Measurements from ENCODE around the gene KLHDC10.
"Not testable (repeated sequence)": the region's sequence is repeated elsewhere in the genome, so short reads cannot be mapped to it uniquely, and the experiment has no call there.

Gene KLHDC10

DNA sequence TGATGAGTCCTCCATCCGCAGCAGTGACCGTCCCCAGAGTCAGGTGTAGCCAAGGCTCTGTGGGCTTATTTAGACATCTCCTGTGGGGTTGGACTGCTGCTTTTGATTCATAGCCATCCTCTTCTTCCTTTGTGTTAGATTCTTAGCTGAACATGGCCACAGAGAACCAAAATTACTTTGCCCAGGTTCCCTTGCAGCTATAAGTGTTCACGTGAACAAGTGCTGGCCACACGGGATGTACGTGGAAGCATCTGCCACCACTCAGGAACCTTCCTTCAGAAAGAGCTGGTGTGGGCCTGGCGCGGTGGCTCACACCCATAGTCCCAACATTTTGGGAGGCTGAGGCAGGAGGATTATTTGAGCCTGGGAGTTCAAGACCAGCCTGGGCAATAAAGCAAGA lies 85.8 kb downstream of the KLHDC10 start:
- DNase-seq (ENCODE audit: low read depth): no peak

DNA sequence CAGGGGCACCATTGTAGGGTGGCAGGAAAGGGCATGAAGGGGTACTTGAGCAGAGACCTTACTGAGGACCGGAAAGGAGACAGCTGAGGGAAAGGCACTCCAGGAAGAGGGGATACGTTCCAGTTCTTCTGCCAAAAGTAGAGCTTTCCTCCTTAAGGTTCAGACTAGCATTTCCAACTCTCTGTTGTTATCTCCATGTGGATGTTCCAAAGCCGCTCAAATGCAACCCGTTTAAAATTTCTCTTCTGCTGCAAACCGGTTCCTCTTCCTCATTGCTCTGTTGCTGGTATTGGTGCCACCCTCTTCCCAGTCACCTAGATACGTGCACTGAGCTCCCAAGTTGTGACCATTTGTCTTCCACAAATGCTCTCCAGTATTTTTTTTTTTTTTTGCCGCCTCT lies 87.4 kb downstream of the KLHDC10 start:
- no peak for DNase-seq (ENCODE audit: low read depth)

DNA sequence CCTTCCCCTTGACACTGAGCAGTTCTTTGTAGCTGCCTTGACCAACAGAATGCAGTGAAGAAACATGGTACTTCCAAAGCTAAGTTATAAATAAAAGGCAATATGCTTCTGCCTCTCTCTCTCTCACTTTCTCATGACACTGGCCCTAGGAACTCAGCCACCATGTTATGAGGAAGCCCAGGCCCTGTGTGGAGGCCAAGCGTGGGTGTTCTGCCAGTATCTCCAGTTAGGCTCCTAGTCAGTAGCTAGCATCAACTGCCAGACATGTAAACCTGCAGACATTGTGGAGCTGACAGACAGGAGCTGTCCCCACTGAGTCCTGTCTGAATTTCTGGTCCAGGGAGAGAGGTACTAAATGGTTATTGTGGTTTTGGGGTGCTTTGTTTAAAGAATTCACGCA lies 89.7 kb downstream of the KLHDC10 start:
- no peak for DNase-seq (ENCODE audit: low read depth)

DNA sequence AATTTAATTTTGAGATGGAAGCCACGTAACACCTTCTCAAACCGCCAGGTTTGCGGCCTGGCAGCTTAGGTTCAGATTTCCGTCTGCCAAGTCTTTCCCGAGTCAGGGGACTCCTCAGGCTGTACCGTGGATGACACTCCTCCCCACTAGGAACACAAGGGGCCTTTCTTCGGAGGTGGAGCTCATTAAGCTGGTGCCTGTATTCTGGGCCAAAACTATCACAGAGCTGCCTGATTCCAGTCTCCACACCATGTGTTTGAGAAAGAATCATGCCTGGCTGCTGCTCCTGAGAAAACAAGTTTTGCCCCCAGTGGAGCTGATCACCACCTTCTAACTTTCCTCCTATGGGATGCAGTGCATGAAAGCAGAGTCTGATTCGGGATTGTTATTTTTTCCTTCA lies 90.1 kb downstream of the KLHDC10 start:
- DNase-seq (ENCODE audit: low read depth): no peak

DNA sequence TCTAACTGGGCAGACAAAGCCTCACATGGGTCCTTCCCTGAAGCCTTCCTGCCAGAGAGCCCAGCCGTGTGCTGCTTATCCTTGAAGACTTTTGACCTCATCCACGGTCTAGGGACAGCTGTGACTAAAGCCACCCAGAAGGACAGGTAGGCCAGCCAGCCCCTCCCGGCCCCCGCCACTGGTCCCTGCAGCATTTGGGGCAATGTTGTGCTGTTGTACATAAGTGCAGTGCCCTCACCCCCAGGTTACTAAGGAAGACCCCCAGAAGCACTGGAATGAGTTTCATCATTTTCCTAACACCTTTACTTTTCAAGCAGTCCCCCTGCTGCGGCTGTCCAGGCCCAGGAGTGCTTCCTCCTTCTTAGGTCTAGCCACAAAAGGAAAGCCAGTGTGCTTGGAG lies 91.9 kb downstream of the KLHDC10 start:
- no peak for DNase-seq (ENCODE audit: low read depth)

DNA sequence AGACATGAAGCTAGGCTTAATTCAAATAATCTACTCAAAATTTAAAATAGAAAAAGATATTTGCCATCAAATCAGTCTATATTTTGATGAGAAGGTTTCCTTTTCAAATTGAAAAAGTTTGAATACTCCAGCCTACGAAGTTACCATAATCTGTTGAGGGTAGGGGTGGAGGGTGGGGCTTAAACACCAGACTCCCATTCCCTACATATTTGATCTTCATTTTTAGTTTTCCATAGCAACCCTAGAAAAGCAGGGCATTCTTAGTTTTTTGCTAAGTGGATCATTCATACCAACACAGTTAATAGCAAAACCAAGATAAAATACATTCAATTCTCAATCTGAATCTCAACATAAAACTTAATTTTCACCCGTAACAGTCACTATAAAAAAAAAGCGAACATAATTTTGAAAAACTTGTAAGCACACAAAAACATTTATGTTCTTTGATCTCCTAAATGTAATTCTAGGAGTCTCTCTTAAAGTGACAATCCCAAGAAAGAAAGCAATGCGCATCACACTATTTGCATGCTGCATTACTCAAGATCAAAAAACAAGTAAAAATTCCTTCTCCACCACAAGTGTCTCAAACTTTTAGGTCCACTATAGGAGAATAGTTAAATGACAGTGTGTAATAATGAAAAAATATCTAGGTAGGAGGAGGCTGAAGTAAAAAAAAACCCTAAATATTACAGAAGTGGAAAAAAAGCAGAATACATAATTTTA lies 104.1 kb downstream of the KLHDC10 start:
- no peak for DNase-seq (ENCODE audit: low read depth)

DNA sequence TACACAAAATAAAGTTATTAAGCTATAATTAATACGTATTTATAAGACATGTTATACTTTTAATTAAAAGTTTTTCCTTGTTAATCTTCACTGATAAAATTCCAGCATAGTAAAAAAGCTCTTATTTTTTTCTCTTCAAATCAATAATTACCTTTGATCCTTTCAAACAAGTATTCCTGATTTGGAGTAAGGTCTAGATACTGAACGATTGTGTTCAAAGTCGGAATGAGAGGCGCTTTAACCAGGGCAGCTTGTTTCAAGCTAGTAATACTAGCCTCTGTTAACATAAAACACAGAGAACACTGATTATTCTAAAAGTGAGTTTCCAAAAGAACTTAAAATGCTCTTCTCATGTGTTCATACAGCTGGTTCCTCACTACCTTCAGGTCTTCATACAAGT lies 107.9 kb downstream of the KLHDC10 start:
- no peak for DNase-seq (ENCODE audit: low read depth)

DNA sequence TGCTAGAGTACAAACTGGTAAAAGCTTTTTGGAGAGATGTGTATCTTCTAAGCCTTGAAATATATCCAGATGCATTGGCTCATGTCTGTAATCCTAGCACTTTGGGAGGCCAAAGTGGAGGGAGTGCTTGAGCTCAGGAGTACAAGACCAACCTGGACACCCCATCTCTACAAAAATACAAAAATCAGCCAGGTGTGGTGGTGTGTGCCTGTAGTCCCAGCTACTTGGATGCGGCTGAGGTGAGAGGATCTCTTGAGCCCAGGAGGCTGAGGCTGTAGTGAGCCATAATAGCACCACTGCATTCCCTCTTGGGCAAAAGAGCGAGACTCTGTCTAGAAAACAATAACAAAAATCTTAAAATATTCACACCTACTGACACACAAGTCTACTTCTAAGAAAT lies 109.3 kb downstream of the KLHDC10 start:
- no peak for DNase-seq (ENCODE audit: low read depth)

DNA sequence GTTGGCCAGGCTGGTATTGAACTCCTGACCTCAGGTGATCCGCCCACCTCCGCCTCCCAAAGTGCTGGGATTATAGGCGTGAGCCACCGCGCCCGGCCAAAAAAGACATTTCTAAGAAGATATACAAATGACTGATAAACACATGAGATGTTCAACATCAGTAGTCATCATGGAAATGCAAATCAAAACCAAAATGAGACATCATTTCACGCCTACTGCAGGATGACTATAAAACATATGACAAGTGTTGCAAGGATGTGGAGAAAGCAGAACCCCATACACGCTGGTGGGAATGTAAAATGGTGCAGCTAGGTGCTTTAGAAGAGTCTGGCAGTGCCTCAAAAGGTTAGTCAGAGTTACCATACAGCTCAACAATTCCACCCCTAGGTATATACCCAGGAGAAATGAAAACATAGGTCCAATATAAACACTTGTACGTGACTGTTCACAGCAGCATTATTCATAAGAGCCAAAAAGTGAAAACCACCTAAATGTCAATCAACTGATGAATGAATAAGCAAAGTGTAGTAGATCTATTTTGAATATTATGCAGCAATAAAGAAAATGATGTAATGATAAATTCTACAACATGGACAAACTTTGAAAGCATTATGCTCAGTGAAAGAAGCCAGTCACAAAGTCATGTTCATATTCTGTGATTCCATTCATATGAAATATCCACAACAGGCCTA lies 110.4 kb downstream of the KLHDC10 start:
- no peak for DNase-seq (ENCODE audit: low read depth)

DNA sequence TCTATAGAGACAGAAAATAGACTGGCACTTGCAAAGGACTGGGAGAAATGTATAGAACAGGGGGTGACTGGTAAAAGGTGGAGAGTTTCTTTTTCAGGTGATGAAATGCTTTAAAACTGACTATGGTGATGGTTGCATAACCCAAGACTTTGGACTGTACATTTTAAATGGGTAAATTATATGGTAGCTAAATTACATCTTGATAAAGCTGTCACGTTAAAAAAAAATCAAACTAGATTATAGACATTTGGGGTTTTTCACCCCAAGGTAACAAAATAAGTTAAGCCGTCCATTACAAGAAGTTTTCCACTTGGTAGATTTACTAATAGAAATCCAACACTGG lies 110.9 kb downstream of the KLHDC10 start:
- no peak for DNase-seq (ENCODE audit: low read depth)

DNA sequence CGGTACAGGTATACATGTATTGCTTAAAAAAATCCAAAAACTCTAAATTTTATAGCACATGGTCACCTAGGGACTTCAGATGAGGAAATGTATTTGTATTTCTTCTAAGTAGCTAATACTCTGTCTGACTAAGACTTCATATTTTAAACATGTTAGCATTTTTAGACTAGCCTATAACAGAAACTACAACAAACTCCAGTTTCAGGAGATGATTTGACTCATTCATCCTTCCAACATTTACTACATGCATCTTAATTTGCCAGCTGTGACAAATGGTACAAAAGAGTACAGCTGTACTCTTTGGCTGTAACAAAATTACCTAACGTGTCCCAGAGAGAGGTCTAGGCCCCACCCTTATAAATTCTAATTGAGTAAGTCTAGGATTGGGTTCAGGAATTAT lies 112.7 kb downstream of the KLHDC10 start:
- no peak for DNase-seq (ENCODE audit: low read depth)

DNA sequence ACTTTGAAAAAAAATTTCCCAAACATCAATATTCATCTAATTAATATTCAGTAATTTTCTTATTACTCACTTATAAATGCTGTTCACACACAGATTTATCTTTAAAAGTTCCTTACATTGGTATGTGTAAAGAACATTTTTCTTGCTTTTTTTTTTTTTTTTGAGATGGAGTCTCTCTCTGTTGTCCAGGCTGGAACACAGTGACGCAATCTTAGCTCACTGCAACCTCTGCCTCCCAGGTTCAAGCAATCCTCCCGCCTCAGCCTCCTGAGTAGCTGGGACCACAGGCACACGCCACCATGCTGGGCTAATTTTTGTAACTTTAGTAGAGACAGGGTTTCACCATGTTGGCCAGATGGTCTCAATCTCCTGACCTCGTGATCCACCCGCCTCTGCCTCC lies 114.0 kb downstream of the KLHDC10 start:
- not testable (repeated sequence) for DNase-seq (ENCODE audit: low read depth)

Measured in stimulated activated CD8-positive, alpha-beta memory T cell treated with anti-CD3 and anti-CD28 coated beads, Interleukin-12 subunit alpha, Interleukin-12 subunit beta, amount 100 ng/mL, for 4 hours (primary cell).